ENCODE data around the gene VDAC1.

The VDAC1 gene

GRCh38 chr5:133953568-133954145, 51.1 kb downstream of the VDAC1 start:
- no peak for TF ChIP-seq CTCF (IDR thresholded peaks at IDR 0.05)

- no peak for TF ChIP-seq CTCF (IDR thresholded peaks at IDR 0.05)
Measured at GRCh38 chr5:133952729-133953567, 51.8 kb downstream of the VDAC1 start.

GRCh38 chr5:133950821-133951612, 53.8 kb downstream of the VDAC1 start:
- no peak for TF ChIP-seq CTCF (IDR thresholded peaks at IDR 0.05)

GRCh38 chr5:133948721-133949120, 56.1 kb downstream of the VDAC1 start:
- no peak for TF ChIP-seq CTCF (IDR thresholded peaks at IDR 0.05)

- TF ChIP-seq CTCF (IDR thresholded peaks at IDR 0.05): no peak
Measured at GRCh38 chr5:133947431-133947841, 57.3 kb downstream of the VDAC1 start.

GRCh38 chr5:133945568-133945967, 59.2 kb downstream of the VDAC1 start:
- no peak for TF ChIP-seq CTCF (IDR thresholded peaks at IDR 0.05)

GRCh38 chr5:133944263-133945185, 60.3 kb downstream of the VDAC1 start:
- peak; percentile 85 for TF ChIP-seq CTCF (IDR thresholded peaks at IDR 0.05)

All from LNCAP (cell line).